Heart right ventricle (tissue), 16 donors: Measurements from ENCODE around the gene AKIP1. TPM values are rescaled to one million over a fixed set of nuclear protein-coding genes. Genes with fewer than 3 reads are reported as not detected.
"Not testable (repeated sequence)": the region's sequence is repeated elsewhere in the genome, so short reads cannot be mapped to it uniquely, and the experiment has no call there.

Experiments
- ATAC-seq, 8 donors: fragments of 200-7000 bp; cut with Tn5 transposase; one replicate each; pipeline ENCODE4 v1.9.1; 2020; ENCODE audit warnings: mild to moderate bottlenecking in 8 of 8, moderate library complexity in 8 of 8, moderate number of reproducible peaks in 1 of 8
- DNase-seq, 2 donors: peaks; one replicate each; pipeline ENCODE4 v3.0.0-alpha.2; 2020
- H3K27ac ChIP-seq, 10 donors: fragments of 200-600 bp; sonication (generic) in 2 of 10; one replicate each; pipeline versions ENCODE4 v1.5.0 to v1.8.0; 2020 to 2022; ENCODE audit warnings: mild to moderate bottlenecking in 3 of 10
- H3K27me3 ChIP-seq, 7 donors: fragments of 200-600 bp; one replicate each; pipeline ENCODE4 v1.8.0; 2021 to 2022; ENCODE audit warnings: mild to moderate bottlenecking in 2 of 7
- H3K36me3 ChIP-seq, 9 donors: fragments of 200-600 bp; sonication (generic) in 1 of 9; one replicate each; pipeline versions ENCODE4 v1.5.0 to v1.8.0; 2020 to 2022; ENCODE audit warnings: mild to moderate bottlenecking in 2 of 9
- H3K4me1 ChIP-seq, 9 donors: fragments of 200-600 bp; sonication (generic) in 1 of 9; one replicate each; pipeline versions ENCODE4 v1.5.0 to v1.8.0; 2020 to 2022; ENCODE audit warnings: mild to moderate bottlenecking in 4 of 9
- H3K4me3 ChIP-seq, 10 donors: fragments of 200-600 bp; sonication (generic) in 2 of 10; one replicate each; pipeline versions ENCODE4 v1.5.0 to v1.8.0; 2020 to 2022; ENCODE audit warnings: mild to moderate bottlenecking in 7 of 10, moderate library complexity in 2 of 10
- H3K9me3 ChIP-seq, 11 donors: fragments of 200-600 bp in 10 of 11; sonication (generic) in 2 of 11; one replicate each; pipeline versions ENCODE4 v1.5.0 to v1.8.0; 2013 to 2022; ENCODE audit warnings: mild to moderate bottlenecking in 2 of 11, control low read depth in 1 of 11, moderate library complexity in 1 of 11
- CTCF ChIP-seq, 9 donors: fragments of 200-600 bp; sonication (generic) in 2 of 9; IDR thresholded peaks; one replicate each; pipeline versions ENCODE4 v1.5.0 to v1.8.0; 2021 to 2022; ENCODE audit warnings: antibody characterized with exemption in 9 of 9, mild to moderate bottlenecking in 5 of 9, moderate library complexity in 1 of 9
- WGBS, 2 donors: extraction: QIAGEN DNeasy Blood & Tissue Kit; methylation state at CpG; one replicate each; pipeline ENCODE4 v1.1.7; 2013; ENCODE audit warnings: inconsistent platforms in 1 of 2; 5-methylcytosine and 5-hydroxymethylcytosine counted together
- intact Hi-C, 10 donors: fragments of 100-400 bp; cut with DNase I; formaldehyde crosslinking; loops; one replicate each; pipeline versions ENCODE4 v1.11.1 to v1.14.2; 2022
- polyA plus RNA-seq, 2 donors: library from polyadenylated mRNA; stranded (reverse); fragments of 200-250 nt; gene quantifications; one replicate each; pipeline ENCODE4 v1.2.3, GENCODE V29; 2013
- total RNA-seq, 10 donors: library from RNA; stranded (reverse); fragmentation: NEBNext Ultra II Directional in 3 of 10; extraction: Animal tissue kit (Norgen Biotek cat#: 25700) in 3 of 10; gene quantifications; one replicate each; pipeline versions ENCODE4 v1.2.1 to v1.2.4, GENCODE V29; 2021 to 2023
- donor health status: Arrhythmogenic right ventricular cardiomyopathy.
- donor health status: ischemic (EF 13 %, LVEDD 7.1; RV severe dilation, severe dysfunction).
- donor health status: healthy with polysubstance abuse.
- donor health status: DM: no; HTN: yes; CAD: no.
- donor health status: DM: no; HTN: no; CAD: no.
- donor health status: ischemic (EF 25% LVEDD 6.9; RV normal size, moderate dysfunction).
- donor health status: ischemic (EF 25% LVEDD 5.7; RV mildly dilated, moderate dysfunction).
- donor health status: healthy.
- donor health status: DM: yes; HTN: yes; CAD: no.
- donor health status: Ischemic cardiomyopathy.
- donor health status: ischemic (EF 35%, LVEDD 5.7; RV mildly dilated, moderate dysfunction).
- donor health status: nonischemic (EF 11% LVEDD 7.7; RV severe dilation, severe dysfunction).
- donor health status: DM: yes; HTN: yes; CAD: no.
- donor health status: PGD.
- donor health status: ischemic (EF 29% LVEDD 5.4; RV normal size, mild dysfunction).
- donor health status: nonischemic (EF 23%, LVEDD 6.1; RV moderate dilation, normal function).

AKIP1 gene
- total and polyA plus RNA-seq, 12 donors: 11.1 to 29.3 (median 25.2) TPM

- peak overlapping the region in 5 of 10 donors; percentile 79 to 96 (median 91) for H3K4me3 ChIP-seq
- 74 to 82% methylated on average over 6 of the region's 6 CpGs for WGBS, 2 donors
- no peaks in the 10 kb centered on the region for H3K9me3 ChIP-seq
- peaks cover 0 to 60% (median 23%) of the 10 kb centered on the region in 9 donors for H3K4me1 ChIP-seq
- ATAC-seq: no peak
- intact Hi-C loops: loop anchor here in 5 of 10 donors (5.0 kb wide), 4 partner anchors 35 to 90 kb away; partner anchors contain the start of genes AKIP1 (in 3 of the 5) and TMEM9B (in 1 of the 5)
- H3K27ac ChIP-seq: peak overlapping the region in 9 of 10 donors; percentile 81 to 93 (median 88)
- no peaks in the 10 kb centered on the region for H3K36me3 ChIP-seq
- no peak for TF ChIP-seq CTCF (IDR thresholded peaks at IDR 0.05)
- no peak for DNase-seq
- H3K27me3 ChIP-seq: peaks cover 0 to 38% (median 0%) of the 10 kb centered on the region in 7 donors
Measured at GRCh38 chr11:8871962-8872361, 39.0 kb upstream of the AKIP1 start.

GRCh38 chr11:8873741-8874405, 37.1 kb upstream of the AKIP1 start:
- 49 to 58% methylated on average over 6 of the region's 6 CpGs for WGBS, 2 donors
- no peak overlapping the region for H3K4me3 ChIP-seq
- H3K27me3 ChIP-seq: peaks cover 0 to 38% (median 0%) of the 10 kb centered on the region in 7 donors
- no peaks in the 10 kb centered on the region for H3K36me3 ChIP-seq
- H3K4me1 ChIP-seq: peaks cover 0 to 41% (median 13%) of the 10 kb centered on the region in 9 donors
- DNase-seq (no peak), ATAC-seq (no peak)
- no peak for TF ChIP-seq CTCF (IDR thresholded peaks at IDR 0.05)
- intact Hi-C loops: loop anchor here in 5 of 10 donors (5.0 kb wide), 4 partner anchors 37 to 88 kb away; partner anchors contain the start of genes AKIP1 (in 3 of the 5) and TMEM9B (in 1 of the 5)
- peak overlapping the region in 4 of 10 donors; percentile 7 to 54 (median 26) for H3K27ac ChIP-seq
- no peaks in the 10 kb centered on the region for H3K9me3 ChIP-seq

- peaks cover 0 to 13% (median 0%) of the 10 kb centered on the region in 9 donors for H3K4me1 ChIP-seq
- H3K36me3 ChIP-seq: no peaks in the 10 kb centered on the region
- H3K4me3 ChIP-seq: no peak overlapping the region
- H3K27ac ChIP-seq: no peak overlapping the region
- DNase-seq (no peak), ATAC-seq (no peak)
- intact Hi-C loops: no loop called here
- no peaks in the 10 kb centered on the region for H3K9me3 ChIP-seq
- TF ChIP-seq CTCF (IDR thresholded peaks at IDR 0.05): no peak
- H3K27me3 ChIP-seq: no peaks in the 10 kb centered on the region
- 85 to 92% methylated on average over 2 of the region's 2 CpGs for WGBS, 2 donors
Measured at GRCh38 chr11:8878771-8879170, 32.2 kb upstream of the AKIP1 start.

GRCh38 chr11:8881585-8881984, 29.4 kb upstream of the AKIP1 start:
- intact Hi-C loops, H3K9me3 ChIP-seq, H3K4me1 ChIP-seq, H3K36me3 ChIP-seq, H3K27ac ChIP-seq, ATAC-seq, H3K4me3 ChIP-seq, DNase-seq, H3K27me3 ChIP-seq: not testable (repeated sequence)
- whole genome bisulfite sequencing, 2 donors: 87 to 88% methylated on average over 7 of the region's 7 CpGs

- H3K27ac ChIP-seq: no peak overlapping the region
- H3K27me3 ChIP-seq: peaks cover 0 to 4% (median 0%) of the 10 kb centered on the region in 7 donors
- peaks cover 0 to 5% (median 0%) of the 10 kb centered on the region in 11 donors for H3K9me3 ChIP-seq
- ATAC-seq (no peak), DNase-seq (no peak)
- peaks cover 0 to 5% (median 0%) of the 10 kb centered on the region in 9 donors for H3K4me1 ChIP-seq
- intact Hi-C loops: no loop called here
- TF ChIP-seq CTCF (IDR thresholded peaks at IDR 0.05): no peak
- WGBS, 2 donors: 48 to 63% methylated on average over 2 of the region's 2 CpGs
- H3K36me3 ChIP-seq: no peaks in the 10 kb centered on the region
- H3K4me3 ChIP-seq: no peak overlapping the region
Measured at GRCh38 chr11:8886322-8886721, 24.7 kb upstream of the AKIP1 start.

GRCh38 chr11:8891185-8891584, 19.8 kb upstream of the AKIP1 start:
- intact Hi-C loops, DNase-seq, H3K4me3 ChIP-seq, H3K27me3 ChIP-seq, H3K4me1 ChIP-seq, H3K9me3 ChIP-seq, ATAC-seq, H3K27ac ChIP-seq, H3K36me3 ChIP-seq: not testable (repeated sequence)
- 93 to 100% methylated on average over 2 of the region's 2 CpGs for WGBS, 2 donors
